Lung (tissue), 12 donors: ENCODE results near the gene CRYAB. TPM values are rescaled to one million over a fixed set of nuclear protein-coding genes. Genes with fewer than 3 reads are reported as not detected.

Experiments
- ATAC-seq: fragments of 200-7000 bp; cut with Tn5 transposase; one replicate; pipeline ENCODE4 v1.9.1; 2020; ENCODE audit warnings: moderate number of reproducible peaks; ENCODE audit not compliant: insufficient read depth, low FRiP score
- DNase-seq, 3 donors: peaks; one replicate each; pipeline ENCODE4 v3.0.0-alpha.2; 2013 to 2017
- H3K27ac ChIP-seq, 2 donors: one replicate each; pipeline ENCODE4 v1.5.1; 2013; ENCODE audit warnings: mild to moderate bottlenecking in 2 of 2, moderate library complexity in 2 of 2, control low read depth in 1 of 2, inconsistent platforms in 1 of 2, low read depth in 1 of 2, low read length in 1 of 2
- H3K27me3 ChIP-seq, 3 donors: one replicate each; pipeline ENCODE4 v1.5.1; 2013; ENCODE audit warnings: low read length in 2 of 3; ENCODE audit not compliant: control insufficient read depth in 3 of 3, insufficient read depth in 3 of 3
- H3K36me3 ChIP-seq, 4 donors: one replicate each; pipeline ENCODE4 v1.5.1; 2013; ENCODE audit warnings: low read length in 4 of 4, mild to moderate bottlenecking in 1 of 4, moderate library complexity in 1 of 4; ENCODE audit not compliant: control insufficient read depth in 4 of 4, insufficient read depth in 4 of 4
- H3K4me1 ChIP-seq, 5 donors: one replicate each; pipeline ENCODE4 v1.5.1; 2013; ENCODE audit warnings: low read length in 5 of 5, mild to moderate bottlenecking in 2 of 5, moderate library complexity in 1 of 5; ENCODE audit not compliant: control insufficient read depth in 5 of 5, insufficient read depth in 5 of 5
- H3K4me3 ChIP-seq: one replicate; pipeline ENCODE4 v1.5.1; 2013; ENCODE audit warnings: mild to moderate bottlenecking, control low read depth, moderate library complexity
- H3K9ac ChIP-seq, 2 donors: one replicate each; pipeline ENCODE4 v1.5.1; 2013; ENCODE audit warnings: low read length in 2 of 2, control low read depth in 1 of 2; ENCODE audit not compliant: insufficient read depth in 1 of 2
- H3K9me3 ChIP-seq, 4 donors: one replicate each; pipeline ENCODE4 v1.5.1; 2013; ENCODE audit warnings: low read length in 3 of 4, mild to moderate bottlenecking in 1 of 4, moderate library complexity in 1 of 4; ENCODE audit not compliant: control insufficient read depth in 4 of 4, insufficient read depth in 3 of 4
- CTCF ChIP-seq: IDR thresholded peaks from 2 replicates; pipeline ENCODE4 v1.5.1; 2012; ENCODE audit warnings: mild to moderate bottlenecking; ENCODE audit errors: control extremely low read depth, extremely low read depth
- whole genome bisulfite sequencing, 2 donors: extraction: QIAGEN DNeasy Blood & Tissue Kit; methylation state at CpG; one replicate each; pipeline ENCODE4 v1.1.7; 2013; 5-methylcytosine and 5-hydroxymethylcytosine counted together
- polyA plus RNA-seq, 2 donors: library from polyadenylated mRNA; stranded (reverse); fragments of 200-250 nt; gene quantifications; one replicate each; pipeline ENCODE4 v1.2.1, GENCODE V29; 2013
- total RNA-seq, 2 donors: library from RNA; depleted of rRNA in 1 of 2; stranded (reverse); fragments of >200 nt in 1 of 2; gene quantifications; one replicate each; pipeline ENCODE4 v1.2.1, GENCODE V29; 2014 to 2021
- donor health status: control.
- donor health status: control.
- donor health status: Bipolar disorder and iron deficiency.
- donor health status: healthy.
- donor health status: DM: yes; HTN: yes; CAD: no.

CRYAB gene
- total and polyA plus RNA-seq, 4 donors = 12.0 to 73.0 (median 60.8) TPM

GRCh38 chr11:111913031-111913861 is 1.7 kb upstream of the CRYAB start:
- peak overlapping the region; percentile 56 to 71 for H3K9ac ChIP-seq
- H3K27ac ChIP-seq = peak overlapping the region; percentile 52 to 88
- H3K9me3 ChIP-seq = no peaks in the 10 kb centered on the region
- 69 to 74% methylated on average over 24 of the region's 24 CpGs for WGBS, 2 donors
- no peak for TF ChIP-seq CTCF
- H3K27me3 ChIP-seq = no peaks in the 10 kb centered on the region
- peak overlapping the region; percentile 17 for H3K4me3 ChIP-seq
- H3K36me3 ChIP-seq = peaks cover 0 to 6% (median 0%) of the 10 kb centered on the region in 4 donors
- DNase-seq (peak; percentile 44 to 67 (median 59)), ATAC-seq (no peak)
- peaks cover 0 to 32% (median 11%) of the 10 kb centered on the region in 5 donors for H3K4me1 ChIP-seq

- H3K27me3 ChIP-seq = no peaks in the 10 kb centered on the region
- H3K9ac ChIP-seq = peak within 1 kb of the TSS; percentile 56 to 71
- peak within 1 kb of the TSS; percentile 86 to 97 for H3K27ac ChIP-seq
- DNase-seq = peak in 1 of 3 donors; percentile 57
- no peak for ATAC-seq
- H3K36me3 ChIP-seq = peaks cover 0 to 6% (median 0%) of the 10 kb centered on the region in 4 donors
- no peak for TF ChIP-seq CTCF
- peaks cover 0 to 32% (median 11%) of the 10 kb centered on the region in 5 donors for H3K4me1 ChIP-seq
- H3K4me3 ChIP-seq = peak within 1 kb of the TSS; percentile 41
- H3K9me3 ChIP-seq = no peaks in the 10 kb centered on the region
- 10 to 17% methylated on average over 25 to 26 of the region's 26 CpGs for WGBS, 2 donors
These were observed 965 bp upstream of the CRYAB start, which contains the start of gene HSPB2 for GRCh38 chr11:111912535-111912934. Gene HSPB2, plus strand, starts transcription at chr11:111912734. Its CDS starts 96 bp downstream, at chr11:111912830.

GRCh38 chr11:111910676-111911562 is 651 bp downstream of the CRYAB start:
- no peaks in the 10 kb centered on the region for H3K27me3 ChIP-seq
- 59 to 71% methylated on average over 9 of the region's 9 CpGs for WGBS, 2 donors
- H3K36me3 ChIP-seq = peaks cover 0 to 6% (median 0%) of the 10 kb centered on the region in 4 donors
- no peak for DNase-seq
- TF ChIP-seq CTCF = no peak
- H3K4me1 ChIP-seq = peaks cover 0 to 32% (median 11%) of the 10 kb centered on the region in 5 donors
- no peak overlapping the region for H3K4me3 ChIP-seq
- no peak overlapping the region for H3K9ac ChIP-seq
- H3K27ac ChIP-seq = peak overlapping the region; percentile 86 to 92
- no peak for ATAC-seq
- no peaks in the 10 kb centered on the region for H3K9me3 ChIP-seq
